ENCODE data around the gene XPNPEP2.

XPNPEP2 gene

GRCh38 chrX:129762448-129762847 is 23.7 kb downstream of the XPNPEP2 start:
- peaks cover 25% of the 10 kb centered on the region for H3K9me3 Mint-ChIP-seq
- TF ChIP-seq, protein P1, sequence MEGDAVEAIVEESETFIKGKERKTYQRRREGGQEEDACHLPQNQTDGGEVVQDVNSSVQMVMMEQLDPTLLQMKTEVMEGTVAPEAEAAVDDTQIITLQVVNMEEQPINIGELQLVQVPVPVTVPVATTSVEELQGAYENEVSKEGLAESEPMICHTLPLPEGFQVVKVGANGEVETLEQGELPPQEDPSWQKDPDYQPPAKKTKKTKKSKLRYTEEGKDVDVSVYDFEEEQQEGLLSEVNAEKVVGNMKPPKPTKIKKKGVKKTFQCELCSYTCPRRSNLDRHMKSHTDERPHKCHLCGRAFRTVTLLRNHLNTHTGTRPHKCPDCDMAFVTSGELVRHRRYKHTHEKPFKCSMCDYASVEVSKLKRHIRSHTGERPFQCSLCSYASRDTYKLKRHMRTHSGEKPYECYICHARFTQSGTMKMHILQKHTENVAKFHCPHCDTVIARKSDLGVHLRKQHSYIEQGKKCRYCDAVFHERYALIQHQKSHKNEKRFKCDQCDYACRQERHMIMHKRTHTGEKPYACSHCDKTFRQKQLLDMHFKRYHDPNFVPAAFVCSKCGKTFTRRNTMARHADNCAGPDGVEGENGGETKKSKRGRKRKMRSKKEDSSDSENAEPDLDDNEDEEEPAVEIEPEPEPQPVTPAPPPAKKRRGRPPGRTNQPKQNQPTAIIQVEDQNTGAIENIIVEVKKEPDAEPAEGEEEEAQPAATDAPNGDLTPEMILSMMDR (IDR thresholded peaks at IDR 0.05) = no peak
- no peak overlapping the region for H3K27ac Mint-ChIP-seq
- H3K36me3 Mint-ChIP-seq (ENCODE audit: low read depth) = no peaks in the 10 kb centered on the region
- H3K4me3 Mint-ChIP-seq = no peak overlapping the region
- peaks cover 12% of the 10 kb centered on the region for H3K27me3 Mint-ChIP-seq (ENCODE audit: low read depth, poor library complexity)
- DNase-seq = no peak
- H3K4me1 Mint-ChIP-seq = no peaks in the 10 kb centered on the region

GRCh38 chrX:129763666-129764065 is 24.9 kb downstream of the XPNPEP2 start:
- Mint-ChIP-seq H3K4me1 (no peaks in the 10 kb centered on the region), H3K27me3 (ENCODE audit: low read depth, poor library complexity) (peaks cover 12% of the 10 kb centered on the region), H3K27ac (no peak overlapping the region), H3K4me3 (no peak overlapping the region), H3K9me3 (peaks cover 26% of the 10 kb centered on the region), H3K36me3 (ENCODE audit: low read depth) (no peaks in the 10 kb centered on the region)
- DNase-seq = no peak
- TF ChIP-seq, protein P1 (IDR thresholded peaks at IDR 0.05) = no peak

DNA sequence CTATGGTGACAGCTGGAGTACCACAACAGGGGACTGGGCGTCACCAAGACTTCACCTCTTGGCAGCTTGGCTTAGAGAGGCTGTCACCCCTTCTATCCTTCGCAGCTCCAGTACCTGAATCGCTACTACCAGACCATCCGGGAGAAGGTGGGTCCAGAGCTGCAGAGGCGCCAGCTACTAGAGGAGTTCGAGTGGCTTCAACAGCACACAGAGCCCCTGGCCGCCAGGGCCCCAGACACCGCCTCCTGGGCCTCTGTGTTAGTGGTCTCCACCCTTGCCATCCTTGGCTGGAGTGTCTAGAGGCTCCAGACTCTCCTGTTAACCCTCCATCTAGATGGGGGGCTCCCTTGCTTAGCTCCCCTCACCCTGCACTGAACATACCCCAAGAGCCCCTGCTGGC is 29.4 kb downstream of the XPNPEP2 start:
- no peak overlapping the region for H3K4me3 Mint-ChIP-seq
- no peaks in the 10 kb centered on the region for H3K36me3 Mint-ChIP-seq (ENCODE audit: low read depth)
- H3K27me3 Mint-ChIP-seq (ENCODE audit: low read depth, poor library complexity) = peaks cover 8% of the 10 kb centered on the region

DNA sequence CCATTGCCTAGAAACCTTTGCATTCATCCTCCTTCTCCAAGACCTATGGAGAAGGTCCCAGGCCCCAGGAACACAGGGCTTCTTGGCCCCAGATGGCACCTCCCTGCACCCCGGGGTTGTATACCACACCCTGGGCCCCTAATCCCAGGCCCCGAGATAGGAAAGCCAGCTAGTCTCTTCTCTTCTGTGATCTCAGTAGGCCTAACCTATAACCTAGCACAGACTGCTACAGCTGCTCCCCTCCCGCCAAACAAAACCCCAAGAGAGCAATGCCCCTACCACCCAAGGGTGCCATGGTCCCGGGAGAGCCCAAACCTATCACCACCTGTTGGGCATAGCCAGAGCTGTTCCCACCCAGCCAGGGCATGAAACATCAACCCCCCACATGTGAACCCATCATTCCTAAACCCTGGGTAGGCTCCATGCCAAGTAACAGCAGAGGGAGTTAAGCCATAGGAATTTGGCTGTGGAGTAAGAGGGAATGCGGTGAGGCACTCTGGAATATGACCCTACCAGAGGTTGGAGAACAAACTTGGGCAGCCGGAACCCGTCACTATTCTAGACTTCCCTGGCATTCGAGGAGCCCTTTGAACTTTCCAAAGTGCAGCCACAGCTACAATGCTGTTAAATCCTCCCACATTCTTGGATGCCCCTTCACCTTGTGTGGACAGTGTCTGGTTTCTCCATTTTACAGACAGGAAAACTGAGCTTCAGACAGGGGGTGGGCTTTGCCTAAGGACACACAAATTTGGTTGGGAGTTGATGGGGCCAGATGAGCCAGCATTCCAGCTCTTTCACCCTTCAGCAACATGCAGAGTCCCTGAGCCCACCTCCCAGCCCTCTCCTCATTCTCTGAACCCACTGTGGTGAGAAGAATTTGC is 30.0 kb downstream of the XPNPEP2 start:
- TF ChIP-seq, protein P1 (IDR thresholded peaks at IDR 0.05) = no peak
- H3K27me3 Mint-ChIP-seq (ENCODE audit: low read depth, poor library complexity) = peaks cover 8% of the 10 kb centered on the region
- no peak for DNase-seq

More for the DNA sequence above, 29.4 kb downstream of the XPNPEP2 start:
- Mint-ChIP-seq H3K4me1 (no peaks in the 10 kb centered on the region), H3K27ac (no peak overlapping the region), H3K9me3 (peaks cover 20% of the 10 kb centered on the region)
- TF ChIP-seq, protein P1 (IDR thresholded peaks at IDR 0.05) = no peak
- DNase-seq = no peak

DNA sequence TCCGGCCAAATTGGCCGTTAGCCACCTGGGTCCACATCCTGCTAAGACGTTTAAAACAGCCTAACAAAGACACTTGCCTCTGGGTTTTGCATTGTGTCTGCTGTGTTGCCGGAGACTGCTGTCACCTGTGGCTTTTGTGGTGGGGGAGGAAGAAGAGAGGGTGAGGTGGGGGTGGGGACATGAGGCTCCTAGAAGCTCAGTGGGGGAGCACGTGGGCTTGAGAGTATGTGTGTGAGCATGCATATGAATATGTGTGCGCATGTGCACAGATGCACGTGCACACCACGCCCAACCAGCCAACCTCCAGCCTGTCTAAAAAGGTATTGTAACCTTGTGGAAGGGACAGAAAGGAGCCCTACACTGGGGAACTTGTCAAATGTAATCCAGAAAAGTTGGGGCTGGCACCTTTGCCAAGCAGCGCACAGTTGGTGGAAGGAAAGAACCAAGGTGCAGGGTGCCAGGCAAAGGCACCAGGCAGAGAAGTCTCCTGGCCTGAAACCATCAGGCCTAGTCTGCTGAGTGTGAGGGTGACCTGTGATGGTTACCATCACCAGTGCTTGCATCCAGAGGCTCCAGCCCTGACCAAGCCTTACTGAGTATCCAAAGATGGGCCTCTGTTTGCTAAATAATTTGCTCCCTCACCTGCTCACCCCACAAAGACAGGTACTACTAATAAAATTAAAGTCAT is 30.8 kb downstream of the XPNPEP2 start:
- Mint-ChIP-seq H3K27ac (no peak overlapping the region), H3K27me3 (ENCODE audit: low read depth, poor library complexity) (peaks cover 8% of the 10 kb centered on the region), H3K4me3 (no peak overlapping the region), H3K36me3 (ENCODE audit: low read depth) (no peaks in the 10 kb centered on the region), H3K4me1 (no peaks in the 10 kb centered on the region), H3K9me3 (peaks cover 13% of the 10 kb centered on the region)
- TF ChIP-seq, protein P1 (IDR thresholded peaks at IDR 0.05) = no peak
- no peak for DNase-seq

More for the DNA sequence above, 30.0 kb downstream of the XPNPEP2 start:
- Mint-ChIP-seq H3K27ac (no peak overlapping the region), H3K36me3 (ENCODE audit: low read depth) (no peaks in the 10 kb centered on the region), H3K4me1 (no peaks in the 10 kb centered on the region), H3K9me3 (peaks cover 17% of the 10 kb centered on the region), H3K4me3 (no peak overlapping the region)

All from nephron progenitor cell (in vitro differentiated cells).